CD4-positive, alpha-beta T cell treated with Interleukin-2 at 100 ng/mL for 4 hours (primary cell): Measurements from ENCODE around the gene NKAIN2.

ENCODE experiments used
- DNase-seq: peaks from one replicate; pipeline ENCODE4 v3.0.0-alpha.2; 2020; ENCODE audit warnings: low spot score

The NKAIN2 gene

GRCh38 chr6:124825564-124825963 lies 1021.9 kb downstream of the NKAIN2 start:
- no peak for DNase-seq

- no peak for DNase-seq
Observed at GRCh38 chr6:124829822-124830221, 1026.2 kb downstream of the NKAIN2 start.

- DNase-seq, result no peak
Observed at GRCh38 chr6:124830506-124830905, 1026.8 kb downstream of the NKAIN2 start.

- DNase-seq, result no peak
Observed at GRCh38 chr6:124854338-124854922, 1050.8 kb downstream of the NKAIN2 start.

GRCh38 chr6:124857746-124858145 lies 1054.1 kb downstream of the NKAIN2 start:
- no peak for DNase-seq

- DNase-seq, result no peak
Observed at GRCh38 chr6:124858564-124858963, 1054.9 kb downstream of the NKAIN2 start.

GRCh38 chr6:124859366-124859765 lies 1055.7 kb downstream of the NKAIN2 start:
- no peak for DNase-seq

GRCh38 chr6:124866040-124866439 lies 1062.4 kb downstream of the NKAIN2 start:
- no peak for DNase-seq

- no peak for DNase-seq
Observed at GRCh38 chr6:124867121-124867520, 1063.5 kb downstream of the NKAIN2 start.

- DNase-seq, result no peak
Observed at GRCh38 chr6:124868481-124868880, 1064.8 kb downstream of the NKAIN2 start.

GRCh38 chr6:124869416-124869815 lies 1065.8 kb downstream of the NKAIN2 start:
- no peak for DNase-seq

GRCh38 chr6:124870611-124871459 lies 1067.2 kb downstream of the NKAIN2 start:
- no peak for DNase-seq

GRCh38 chr6:124872361-124873065 lies 1068.8 kb downstream of the NKAIN2 start:
- no peak for DNase-seq

- DNase-seq, result no peak
Observed at GRCh38 chr6:124873066-124873410, 1069.4 kb downstream of the NKAIN2 start.
